Measurements from ENCODE around the gene THAP12. TPM values are rescaled to one million over a fixed set of nuclear protein-coding genes. Genes with fewer than 3 reads are reported as not detected.

The THAP12 gene
- total and polyA plus RNA-seq, 2 of the 13 experiments (the other 11 are each of a cell fraction or from before 2014, with no cell fraction given), result 18.8 to 51.3 TPM

- TF ChIP-seq, protein P1, sequence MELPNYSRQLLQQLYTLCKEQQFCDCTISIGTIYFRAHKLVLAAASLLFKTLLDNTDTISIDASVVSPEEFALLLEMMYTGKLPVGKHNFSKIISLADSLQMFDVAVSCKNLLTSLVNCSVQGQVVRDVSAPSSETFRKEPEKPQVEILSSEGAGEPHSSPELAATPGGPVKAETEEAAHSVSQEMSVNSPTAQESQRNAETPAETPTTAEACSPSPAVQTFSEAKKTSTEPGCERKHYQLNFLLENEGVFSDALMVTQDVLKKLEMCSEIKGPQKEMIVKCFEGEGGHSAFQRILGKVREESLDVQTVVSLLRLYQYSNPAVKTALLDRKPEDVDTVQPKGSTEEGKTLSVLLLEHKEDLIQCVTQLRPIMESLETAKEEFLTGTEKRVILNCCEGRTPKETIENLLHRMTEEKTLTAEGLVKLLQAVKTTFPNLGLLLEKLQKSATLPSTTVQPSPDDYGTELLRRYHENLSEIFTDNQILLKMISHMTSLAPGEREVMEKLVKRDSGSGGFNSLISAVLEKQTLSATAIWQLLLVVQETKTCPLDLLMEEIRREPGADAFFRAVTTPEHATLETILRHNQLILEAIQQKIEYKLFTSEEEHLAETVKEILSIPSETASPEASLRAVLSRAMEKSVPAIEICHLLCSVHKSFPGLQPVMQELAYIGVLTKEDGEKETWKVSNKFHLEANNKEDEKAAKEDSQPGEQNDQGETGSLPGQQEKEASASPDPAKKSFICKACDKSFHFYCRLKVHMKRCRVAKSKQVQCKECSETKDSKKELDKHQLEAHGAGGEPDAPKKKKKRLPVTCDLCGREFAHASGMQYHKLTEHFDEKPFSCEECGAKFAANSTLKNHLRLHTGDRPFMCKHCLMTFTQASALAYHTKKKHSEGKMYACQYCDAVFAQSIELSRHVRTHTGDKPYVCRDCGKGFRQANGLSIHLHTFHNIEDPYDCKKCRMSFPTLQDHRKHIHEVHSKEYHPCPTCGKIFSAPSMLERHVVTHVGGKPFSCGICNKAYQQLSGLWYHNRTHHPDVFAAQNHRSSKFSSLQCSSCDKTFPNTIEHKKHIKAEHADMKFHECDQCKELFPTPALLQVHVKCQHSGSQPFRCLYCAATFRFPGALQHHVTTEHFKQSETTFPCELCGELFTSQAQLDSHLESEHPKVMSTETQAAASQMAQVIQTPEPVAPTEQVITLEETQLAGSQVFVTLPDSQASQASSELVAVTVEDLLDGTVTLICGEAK (IDR thresholded peaks at IDR 0.05), result no peak
- TF ChIP-seq, protein P1 (CRISPR knock-in tag; IDR thresholded peaks at IDR 0.05), result no peak
- TF ChIP-seq, protein P2, sequence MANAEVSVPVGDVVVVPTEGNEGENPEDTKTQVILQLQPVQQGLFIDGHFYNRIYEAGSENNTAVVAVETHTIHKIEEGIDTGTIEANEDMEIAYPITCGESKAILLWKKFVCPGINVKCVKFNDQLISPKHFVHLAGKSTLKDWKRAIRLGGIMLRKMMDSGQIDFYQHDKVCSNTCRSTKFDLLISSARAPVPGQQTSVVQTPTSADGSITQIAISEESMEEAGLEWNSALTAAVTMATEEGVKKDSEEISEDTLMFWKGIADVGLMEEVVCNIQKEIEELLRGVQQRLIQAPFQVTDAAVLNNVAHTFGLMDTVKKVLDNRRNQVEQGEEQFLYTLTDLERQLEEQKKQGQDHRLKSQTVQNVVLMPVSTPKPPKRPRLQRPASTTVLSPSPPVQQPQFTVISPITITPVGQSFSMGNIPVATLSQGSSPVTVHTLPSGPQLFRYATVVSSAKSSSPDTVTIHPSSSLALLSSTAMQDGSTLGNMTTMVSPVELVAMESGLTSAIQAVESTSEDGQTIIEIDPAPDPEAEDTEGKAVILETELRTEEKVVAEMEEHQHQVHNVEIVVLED (CRISPR knock-in tag; IDR thresholded peaks at IDR 0.05; ENCODE audit: borderline replicate concordance), result no peak
Observed at GRCh38 chr11:76313913-76314740, 66.8 kb downstream of the THAP12 start (continued).

Measured in HepG2 (cell line).